SIG-M5 treated with dmso at 0.1 percent for 504 hours (cell line): ENCODE results near the gene GPR158.

Experiments used
- DNase-seq: peaks from one replicate; lab custom pipeline; 2025; ENCODE audit not compliant: unreplicated experiment; lab: John Stamatoyannopoulos, UW

GPR158 gene

DNA sequence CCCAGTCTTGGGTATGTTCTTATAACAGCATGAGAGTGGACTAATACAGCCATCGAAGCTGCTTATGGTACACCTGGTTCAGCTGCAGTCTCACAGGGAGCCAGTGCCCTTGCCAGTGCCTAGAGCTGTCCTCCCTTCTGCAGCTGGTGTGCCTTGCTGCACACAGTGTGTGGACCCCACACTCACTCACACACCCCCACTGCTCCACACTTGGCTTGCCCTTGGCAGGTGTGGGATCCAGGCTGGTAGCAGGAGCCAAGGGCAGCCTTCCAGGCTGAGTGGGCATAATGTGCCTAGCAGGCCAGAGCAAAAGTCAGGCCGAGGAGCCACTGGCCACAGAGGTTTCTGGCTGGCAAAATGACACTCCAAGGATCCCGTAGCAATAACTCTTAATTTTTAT is 217.3 kb downstream of the GPR158 start:
- DNase-seq = no peak

DNA sequence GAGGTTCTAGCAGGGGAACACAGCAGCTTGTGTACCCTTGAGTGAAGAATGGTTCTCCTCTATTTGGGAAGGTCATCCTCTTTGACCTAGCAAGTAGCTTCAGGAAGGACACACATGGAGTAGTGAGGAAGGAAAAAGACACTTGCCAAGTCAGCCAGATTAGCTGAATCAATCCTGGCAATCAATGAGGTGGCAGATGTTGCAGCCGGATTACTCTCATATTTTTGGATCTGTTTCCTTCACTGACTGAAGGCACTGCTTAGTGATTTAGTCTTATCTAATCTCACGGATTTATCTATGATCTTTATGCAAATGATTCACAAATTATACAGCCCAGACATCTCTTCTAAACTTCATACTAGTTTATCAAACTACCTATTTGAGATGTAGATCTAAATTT is 218.8 kb downstream of the GPR158 start:
- no peak for DNase-seq

DNA sequence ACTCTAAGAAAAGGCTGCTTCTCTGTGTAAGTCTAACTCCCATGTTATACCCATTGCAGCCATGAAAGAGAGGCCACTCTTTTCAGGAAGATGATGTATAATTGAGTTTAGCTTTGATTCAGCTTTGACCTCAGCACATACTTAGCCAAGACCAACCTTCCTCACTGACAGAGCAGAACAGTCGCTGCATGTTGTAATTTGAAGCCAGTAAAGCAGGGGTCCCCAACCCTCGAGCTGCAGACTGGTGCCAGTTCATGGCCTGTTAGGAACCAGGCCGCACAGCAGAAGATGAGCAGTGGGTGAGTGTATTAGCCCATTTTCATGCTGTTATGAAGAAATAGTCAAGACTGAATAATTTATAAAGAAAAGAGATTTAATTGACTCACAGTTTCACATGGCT is 223.9 kb downstream of the GPR158 start:
- no peak for DNase-seq

DNA sequence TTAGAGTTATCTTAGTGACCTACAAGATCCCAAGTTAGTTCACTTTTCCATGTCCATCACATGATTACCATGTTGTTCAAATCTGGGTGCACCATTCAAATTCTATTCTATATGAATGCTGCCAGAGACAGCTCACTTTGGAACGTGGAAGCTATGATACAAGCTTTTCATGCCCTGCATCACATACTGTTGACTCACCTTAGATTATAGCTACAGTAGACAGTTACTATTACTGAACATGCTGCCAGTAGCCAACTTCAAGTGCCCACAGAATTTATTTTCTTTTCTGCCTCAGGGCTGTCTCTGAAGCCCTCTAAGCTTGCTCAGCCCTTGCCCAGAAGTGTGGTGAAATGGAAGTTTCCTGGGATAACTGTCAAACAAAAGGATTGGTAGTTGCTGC is 231.1 kb downstream of the GPR158 start:
- DNase-seq = no peak

DNA sequence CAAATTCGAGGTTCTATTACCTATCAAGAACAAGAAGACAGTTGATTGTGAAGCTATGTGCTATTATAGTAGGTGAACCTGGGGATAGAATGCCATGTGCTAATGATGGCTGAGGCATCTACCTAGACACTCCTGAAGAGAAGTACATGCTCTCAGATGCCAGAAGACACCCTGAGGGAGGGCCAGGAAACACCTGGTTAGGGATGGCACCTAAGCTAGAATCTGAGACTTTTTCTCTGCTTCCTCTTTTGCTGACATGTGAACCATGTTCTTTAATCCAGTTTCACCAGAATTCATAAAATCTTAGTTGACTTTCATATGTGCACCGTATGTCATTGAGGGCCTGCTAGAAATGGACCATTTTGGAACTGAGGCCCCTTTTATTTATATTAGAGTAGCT is 242.8 kb downstream of the GPR158 start:
- DNase-seq = no peak

DNA sequence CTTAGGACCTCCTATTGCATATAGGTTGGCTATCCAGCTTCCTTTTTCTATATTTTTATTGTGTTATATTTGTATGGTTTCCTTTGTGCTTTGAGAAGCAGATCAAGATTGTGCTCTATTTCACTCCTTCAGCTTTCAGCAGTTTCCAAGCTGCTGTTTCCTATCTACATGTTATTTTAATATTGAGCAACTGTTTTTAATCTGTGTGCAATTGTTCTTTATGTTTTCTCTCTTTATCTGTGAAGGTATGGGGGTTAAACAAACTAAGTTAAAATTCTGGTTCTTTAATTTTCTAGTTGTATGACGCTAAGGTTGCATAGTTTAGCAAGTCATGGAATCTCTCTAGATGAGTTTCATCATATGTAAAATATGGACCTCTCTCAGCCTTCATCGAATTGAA is 251.0 kb downstream of the GPR158 start:
- DNase-seq = no peak

DNA sequence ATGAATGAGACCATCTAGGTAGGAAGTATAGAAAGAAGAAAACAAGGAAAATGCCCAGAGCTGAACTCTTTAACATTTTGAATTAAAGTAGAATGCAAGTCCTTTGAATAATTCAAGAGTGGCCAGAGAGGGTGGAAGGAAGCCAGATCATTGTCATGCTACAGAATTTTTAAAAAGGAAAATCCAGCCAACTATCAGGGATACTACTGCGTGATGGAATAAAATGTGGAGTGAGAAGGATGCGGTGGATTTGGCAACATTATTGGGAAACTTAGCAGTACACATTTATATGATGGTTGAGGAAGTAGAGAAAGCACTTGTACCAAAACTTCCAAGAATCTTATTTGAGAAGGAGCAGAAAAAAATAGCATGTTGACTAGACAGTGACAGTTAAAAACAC is 261.6 kb downstream of the GPR158 start:
- DNase-seq = no peak

DNA sequence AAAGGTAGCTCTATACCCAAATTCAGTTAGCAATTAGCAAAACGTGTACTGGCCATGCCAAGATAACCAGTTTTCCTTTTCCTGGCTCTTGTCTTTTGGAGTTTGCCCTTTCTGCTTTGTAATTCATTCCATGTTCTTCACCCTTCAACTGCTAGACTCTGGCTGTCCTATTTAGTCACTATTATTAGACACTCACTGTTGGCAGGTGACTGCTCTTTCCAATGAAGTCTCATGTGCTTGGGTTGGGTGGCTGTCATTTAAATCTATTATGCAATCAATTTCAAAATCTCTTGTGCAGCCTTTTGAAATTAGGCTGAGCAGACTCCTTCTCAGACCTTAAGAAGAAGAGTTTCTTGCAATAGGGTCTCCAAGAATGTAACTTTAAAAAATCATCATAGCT is 266.5 kb downstream of the GPR158 start:
- peak; percentile 47 for DNase-seq

DNA sequence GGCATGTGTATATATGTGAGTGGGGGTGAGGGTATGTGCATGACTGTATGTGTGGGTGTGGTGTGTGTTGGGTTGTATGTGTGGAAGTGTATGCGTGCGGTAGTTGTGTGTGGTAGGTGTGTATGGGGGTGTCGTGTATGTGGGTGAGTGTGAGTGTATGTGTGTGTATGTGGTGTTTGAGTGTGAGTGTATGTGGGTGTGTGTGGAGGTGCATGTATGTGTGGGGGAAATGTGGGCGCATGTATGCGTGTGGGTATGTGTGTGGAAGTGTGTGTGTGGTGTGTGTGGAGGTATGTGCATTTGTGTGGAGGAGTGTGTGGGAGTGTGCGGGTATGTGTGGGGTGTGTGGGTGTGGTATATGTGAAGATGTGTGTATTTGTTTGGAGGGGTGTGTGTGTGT is 269.5 kb downstream of the GPR158 start:
- no peak for DNase-seq

DNA sequence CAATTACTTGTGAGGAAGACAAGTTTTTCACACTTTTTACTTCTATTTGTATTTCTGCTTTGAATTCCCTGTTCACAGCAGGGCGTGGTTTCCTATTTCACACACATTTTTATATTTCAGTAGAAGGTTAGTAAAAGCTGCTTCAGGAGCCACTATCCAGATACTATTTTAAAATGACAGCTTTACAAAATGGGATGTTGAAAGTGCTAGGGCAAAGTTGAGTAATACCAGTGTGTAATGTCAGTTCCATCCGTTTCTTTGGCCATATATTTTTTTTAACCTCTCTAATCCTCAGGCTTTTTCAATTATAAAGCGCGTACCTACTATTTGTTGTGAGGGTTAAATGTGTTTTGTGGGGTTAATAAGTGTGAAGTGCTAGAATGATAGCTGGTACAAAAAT is 276.6 kb downstream of the GPR158 start:
- peak; percentile 90 for DNase-seq

DNA sequence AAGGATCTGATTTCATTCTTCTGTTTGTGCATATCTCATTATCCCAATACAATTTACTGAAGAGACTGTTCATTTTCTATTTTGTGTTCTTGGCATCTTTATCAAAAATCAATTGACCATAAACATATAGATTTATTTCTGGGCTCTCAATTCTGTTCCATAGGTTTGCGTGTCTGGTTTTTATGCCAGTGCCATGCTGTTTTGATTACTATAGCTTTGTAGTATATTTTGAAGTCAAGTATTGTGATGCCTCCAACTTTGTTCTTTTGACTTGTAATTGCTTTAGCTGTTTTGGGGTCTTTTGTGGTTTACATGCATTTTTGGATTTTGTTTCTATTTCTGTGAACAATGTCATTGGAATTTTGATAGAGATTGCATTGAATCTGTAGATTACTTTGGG is 278.8 kb downstream of the GPR158 start:
- DNase-seq = no peak

DNA sequence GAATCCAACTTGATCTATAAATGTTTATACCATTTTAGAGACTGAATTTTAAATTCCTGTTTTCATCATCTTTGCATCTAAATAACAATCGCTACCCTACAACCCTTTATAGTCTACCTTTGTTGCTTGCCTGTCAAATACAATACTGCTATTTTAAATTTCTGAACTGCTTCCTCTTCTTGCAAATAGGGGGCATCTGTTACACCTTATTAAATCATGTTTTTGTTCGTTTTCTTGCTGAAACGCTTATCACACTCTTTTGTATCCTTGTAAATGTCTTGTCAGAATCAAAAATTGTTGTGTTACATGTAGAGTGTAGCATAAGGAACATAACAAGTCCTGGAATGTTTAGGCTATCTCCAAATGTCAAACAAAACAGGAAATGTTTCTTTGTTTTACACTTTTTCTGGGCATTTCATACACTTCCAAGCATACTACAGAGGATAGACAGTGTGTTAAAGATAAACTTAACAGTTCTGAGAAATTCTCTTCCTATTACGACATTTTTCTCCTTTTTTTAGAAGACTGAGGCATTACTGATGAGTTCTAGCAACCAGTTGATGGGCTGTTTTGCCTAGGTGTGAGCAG is 281.3 kb downstream of the GPR158 start:
- DNase-seq = peak; percentile 48

DNA sequence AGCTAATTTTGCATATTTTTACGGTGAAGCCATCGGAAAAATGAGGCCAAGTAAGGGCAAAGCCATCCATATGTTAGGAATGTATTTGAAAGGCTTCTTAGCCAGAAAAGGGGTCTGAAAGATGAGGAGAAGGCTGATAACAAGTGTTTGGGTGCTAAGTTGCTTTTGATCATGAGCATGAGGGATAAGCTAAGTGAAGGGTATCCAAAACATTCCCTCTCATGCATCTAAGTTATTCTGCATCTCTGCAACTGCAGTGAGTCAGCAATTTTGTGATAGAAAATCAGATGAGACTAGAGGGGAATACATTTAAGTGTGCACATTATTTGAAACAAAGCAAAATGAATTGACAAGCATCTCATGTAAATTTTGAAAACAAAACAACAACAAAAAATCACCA is 282.8 kb downstream of the GPR158 start:
- no peak for DNase-seq

DNA sequence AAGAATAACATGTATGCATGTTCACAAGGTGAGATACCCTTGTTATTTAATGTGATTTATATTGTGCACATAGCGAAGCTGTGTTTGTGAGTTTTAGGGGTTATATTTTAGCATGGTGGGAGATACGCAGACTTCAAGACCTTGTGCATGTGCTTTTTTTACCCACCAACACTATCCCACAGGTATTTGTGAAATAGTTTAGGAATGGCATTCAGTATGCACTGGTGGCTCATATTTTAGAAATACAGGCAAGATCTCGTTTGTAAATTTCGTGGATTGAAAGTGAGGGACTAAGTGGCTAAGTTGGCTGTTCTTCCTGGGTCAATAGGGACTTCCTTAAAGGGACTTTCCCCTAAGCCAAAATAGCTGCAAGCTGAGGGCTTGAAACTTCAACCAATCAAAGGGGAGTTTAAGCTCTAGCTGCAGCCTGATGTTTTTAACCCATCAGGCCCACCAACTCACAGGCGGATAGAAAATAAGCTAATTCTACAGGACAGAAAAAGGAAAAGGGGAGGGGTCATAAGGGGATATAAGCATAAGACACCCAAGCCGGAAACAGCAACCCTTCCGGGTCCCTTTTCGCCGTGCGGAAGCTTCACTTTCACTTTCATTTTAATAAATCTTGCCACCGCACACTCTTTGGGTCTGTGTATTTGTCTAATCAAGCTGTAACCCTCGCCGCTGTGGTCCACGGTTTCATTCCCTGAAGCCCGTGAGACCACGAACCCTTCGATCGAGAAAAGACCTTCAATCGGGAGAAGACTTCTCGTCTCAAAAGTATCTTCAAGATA is 291.0 kb downstream of the GPR158 start:
- no peak for DNase-seq

DNA sequence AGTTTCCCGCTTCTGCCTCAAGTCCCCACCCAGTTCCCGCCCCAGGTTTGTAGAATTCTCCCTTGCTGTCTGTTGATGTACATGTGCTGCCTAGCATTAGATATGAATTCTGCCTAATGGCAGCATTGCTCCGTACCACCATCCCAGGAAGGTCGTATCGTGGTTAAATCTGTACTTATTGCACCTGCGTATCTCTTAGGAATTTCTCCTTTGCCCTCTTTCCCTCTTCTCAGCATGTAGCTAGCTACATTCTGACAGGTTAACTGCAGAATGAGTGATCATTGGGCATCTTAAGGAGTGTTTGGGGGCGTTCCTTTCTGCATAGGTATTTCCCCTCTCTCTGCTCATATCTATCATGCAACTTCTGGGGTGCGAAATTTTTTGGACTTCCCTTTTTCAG is 293.1 kb downstream of the GPR158 start:
- DNase-seq = no peak

DNA sequence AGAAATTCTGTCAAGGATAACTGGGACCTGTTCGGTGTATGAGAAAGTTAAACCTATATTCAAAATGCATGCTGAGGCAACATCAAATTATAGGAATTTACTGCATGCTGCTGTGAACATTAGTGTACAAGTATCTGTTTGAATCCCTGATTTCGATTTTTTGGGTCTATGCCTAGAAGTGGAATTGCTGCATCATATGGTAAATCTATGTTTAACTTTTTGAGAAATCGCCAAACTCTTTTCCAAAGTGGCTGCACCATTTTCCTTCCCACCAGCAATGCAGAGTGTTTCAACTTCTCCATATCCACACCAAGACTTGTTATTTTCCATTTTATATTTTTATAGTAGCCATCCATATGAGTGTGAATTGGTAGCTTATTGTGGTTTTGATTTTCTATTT is 306.7 kb downstream of the GPR158 start:
- DNase-seq = no peak

DNA sequence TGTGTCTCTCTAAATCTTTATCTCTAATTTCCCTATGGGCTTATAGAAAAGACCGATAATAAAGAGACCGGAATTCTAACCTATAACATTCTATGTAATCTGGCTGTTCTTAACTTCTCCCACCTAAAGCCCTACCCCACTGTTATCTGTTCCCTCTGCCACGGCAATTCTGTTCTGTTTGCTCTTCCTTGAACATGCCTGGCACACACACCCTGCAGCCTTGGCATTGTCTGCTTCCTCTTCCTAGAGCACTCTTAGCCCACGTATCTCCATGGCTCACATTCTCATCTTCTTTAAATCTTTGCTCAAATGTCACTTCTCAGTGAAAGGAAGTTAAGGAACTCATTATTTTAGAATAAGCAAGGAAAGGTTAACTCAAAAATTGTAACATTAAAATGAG is 309.2 kb downstream of the GPR158 start:
- DNase-seq = no peak

DNA sequence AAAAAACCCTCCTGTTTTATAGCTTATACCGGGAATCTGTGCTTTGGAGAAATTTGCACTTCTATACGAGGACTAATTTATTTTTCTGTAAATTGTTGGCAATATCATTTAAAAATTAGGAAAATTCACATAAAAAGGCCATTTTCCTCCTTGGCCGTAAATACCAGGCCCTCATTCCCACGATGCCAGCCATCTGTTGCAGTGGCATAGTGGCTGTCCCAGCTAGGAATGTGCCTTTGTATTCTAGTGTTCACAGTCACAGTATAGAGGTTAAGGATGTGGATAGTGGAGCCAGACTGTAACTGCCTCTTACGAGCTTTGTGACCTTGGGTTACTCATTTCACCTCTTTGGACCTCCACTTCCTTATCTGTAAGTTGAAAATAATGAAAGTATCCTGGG is 312.5 kb downstream of the GPR158 start:
- no peak for DNase-seq

DNA sequence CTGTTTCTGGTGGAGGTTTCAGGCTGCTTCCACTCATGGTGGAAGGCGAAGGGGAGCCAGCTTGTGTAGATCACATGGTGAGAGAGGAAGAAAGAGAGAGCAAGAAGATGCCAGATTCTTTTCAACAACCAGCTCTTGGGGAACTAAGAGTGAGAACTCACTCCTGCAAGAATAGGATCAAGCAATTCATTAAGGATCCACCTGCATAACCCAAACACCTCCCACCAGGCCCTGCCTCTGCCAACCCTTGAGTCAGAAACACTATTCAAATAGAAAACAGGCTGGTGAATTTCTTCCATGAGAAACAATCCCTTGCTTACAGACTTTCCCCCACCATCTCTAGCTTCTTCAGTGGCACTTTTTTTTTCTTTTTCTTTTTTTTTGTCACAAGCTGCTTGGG is 317.2 kb downstream of the GPR158 start:
- no peak for DNase-seq

DNA sequence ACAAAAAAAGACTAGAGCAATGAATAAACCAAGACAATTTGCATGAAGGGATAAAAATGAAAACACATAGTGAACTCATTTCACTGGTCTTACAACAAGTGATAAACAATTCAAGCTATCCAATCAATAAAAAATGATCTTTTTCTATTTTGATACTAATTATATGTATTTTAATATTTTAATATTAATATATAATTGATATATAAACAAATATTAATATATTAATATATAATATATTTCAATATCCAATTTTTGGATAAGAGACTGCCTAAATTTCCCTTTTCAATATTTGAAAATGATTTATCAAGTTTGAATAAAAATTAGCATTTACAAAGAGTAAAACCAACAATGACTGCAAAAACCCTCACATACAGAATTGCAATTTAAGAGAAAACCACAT is 317.9 kb downstream of the GPR158 start:
- DNase-seq = no peak

DNA sequence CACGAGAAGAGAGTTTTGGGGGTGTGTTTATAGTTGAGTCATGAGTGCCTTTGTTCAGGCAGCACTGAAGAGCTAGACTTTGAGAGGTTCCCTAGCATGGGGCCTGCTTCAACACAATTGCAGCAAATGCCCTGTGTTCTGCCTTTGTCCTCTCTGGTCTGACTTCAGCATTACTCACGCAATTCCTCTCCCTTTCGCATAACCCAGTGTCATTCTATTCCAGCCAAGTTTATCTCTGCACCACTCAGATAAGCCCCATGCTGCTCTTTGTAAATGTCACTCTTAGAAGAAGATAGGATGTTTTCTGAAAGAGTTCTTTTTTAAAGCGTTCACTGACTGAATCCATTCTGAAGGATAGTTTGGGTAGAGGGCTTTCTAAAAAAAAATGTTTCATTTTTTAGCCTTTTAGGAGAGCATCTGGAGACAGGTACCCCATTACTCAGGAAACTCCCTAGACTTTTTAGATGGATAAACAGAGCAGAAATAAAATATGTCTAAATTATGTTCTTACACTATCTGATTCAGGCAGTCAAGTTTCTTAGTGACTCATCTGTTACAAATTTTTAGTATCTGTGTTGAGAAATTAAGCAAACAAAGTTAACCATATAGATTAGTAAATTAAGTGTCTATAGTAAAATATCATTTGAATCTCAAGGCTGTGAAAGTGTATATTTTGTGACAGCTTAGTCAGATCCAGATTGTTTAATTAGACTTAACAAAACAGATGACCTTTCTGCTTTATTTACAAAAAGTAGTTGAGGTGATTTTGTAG is 318.5 kb downstream of the GPR158 start:
- DNase-seq = no peak

DNA sequence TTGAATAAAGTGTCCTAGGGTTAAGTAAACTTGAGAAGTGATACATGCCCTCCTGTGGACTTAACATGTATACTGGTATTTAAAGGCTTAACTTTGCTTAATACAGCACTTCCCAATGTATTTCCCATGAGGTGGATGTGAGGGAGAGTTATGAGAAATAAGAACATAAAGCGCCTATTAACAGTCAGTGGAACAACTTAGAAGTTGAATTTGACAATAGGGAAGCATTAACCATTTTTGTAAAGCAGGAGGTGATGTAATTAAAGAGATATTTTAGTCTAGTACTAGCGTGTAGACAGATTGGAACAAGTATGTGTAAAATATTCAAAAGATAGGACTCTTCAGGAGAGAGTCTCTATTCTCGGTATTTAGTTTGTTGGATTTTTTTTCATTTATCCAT is 322.4 kb downstream of the GPR158 start:
- no peak for DNase-seq
